Activated T-helper 1 cell treated with anti-CD3 and anti-CD28 coated beads, Interleukin-12 subunit alpha, Interleukin-12 subunit beta, Interleukin-2, Interleukin-4 antibody, amounts not matched to agents 30 ng/mL and 10 ng/mL and 1 ng/mL, durations not matched to agents 14 hours and 24 hours and 36 hours (primary cell): ENCODE data around the gene IDH3G. TPM values are rescaled to one million over a fixed set of nuclear protein-coding genes. Genes with fewer than 3 reads are reported as not detected.
"Not testable (repeated sequence)": the region's sequence is repeated elsewhere in the genome, so short reads cannot be mapped to it uniquely, and the experiment has no call there.

ENCODE experiments used
- DNase-seq: peaks from one replicate; pipeline ENCODE4 v3.0.0; 2021; ENCODE audit warnings: low spot score
- H3K27ac Mint-ChIP-seq: one replicate; pipeline ENCODE4 v1.8.0; 2021; ENCODE audit warnings: mild to moderate bottlenecking, mixed read lengths
- H3K27me3 Mint-ChIP-seq: one replicate; pipeline ENCODE4 v1.8.0; 2022; ENCODE audit warnings: mild to moderate bottlenecking, moderate library complexity, mixed read lengths; ENCODE audit not compliant: insufficient read depth
- H3K36me3 Mint-ChIP-seq: one replicate; pipeline ENCODE4 v1.8.0; 2021; ENCODE audit warnings: low read depth, mixed read lengths
- H3K4me1 Mint-ChIP-seq: one replicate; pipeline ENCODE4 v1.8.0; 2021; ENCODE audit warnings: low read depth, mixed read lengths
- H3K4me3 Mint-ChIP-seq: one replicate; pipeline ENCODE4 v1.8.0; 2021; ENCODE audit warnings: mild to moderate bottlenecking, moderate library complexity, mixed read lengths
- H3K9me3 Mint-ChIP-seq: one replicate; pipeline ENCODE4 v1.8.0; 2021; ENCODE audit warnings: mixed read lengths
- intact Hi-C: fragments of 100-400 bp; cut with micrococcal nuclease; formaldehyde crosslinking; loops from one replicate; pipeline ENCODE4 v1.15.1; 2024
- total RNA-seq: library from RNA; stranded (reverse); gene quantifications from 2 replicates; pipeline ENCODE4 v1.2.3, GENCODE V29; 2022

The IDH3G gene
- total RNA-seq, 1 donor from 2014 or later: 68.4 TPM

- H3K36me3 Mint-ChIP-seq: no peaks in the 10 kb centered on the region
- H3K4me3 Mint-ChIP-seq: no peak overlapping the region
- DNase-seq: no peak
- intact Hi-C loops: loop anchor here (5.0 kb wide), 1 partner anchor 164 kb away; the partner anchor contains the start of gene ARHGAP4
- H3K9me3 Mint-ChIP-seq: no peaks in the 10 kb centered on the region
- no peak overlapping the region for H3K27ac Mint-ChIP-seq
- H3K27me3 Mint-ChIP-seq: peaks cover 5% of the 10 kb centered on the region
- H3K4me1 Mint-ChIP-seq: peaks cover 5% of the 10 kb centered on the region
Observed at GRCh38 chrX:153763298-153763932, 30.8 kb downstream of the IDH3G start.

- Mint-ChIP-seq H3K27ac (no peak overlapping the region), H3K4me3 (no peak overlapping the region), H3K36me3 (no peaks in the 10 kb centered on the region), H3K27me3 (peaks cover 6% of the 10 kb centered on the region), H3K9me3 (no peaks in the 10 kb centered on the region), H3K4me1 (peaks cover 5% of the 10 kb centered on the region)
- no peak for DNase-seq
- intact Hi-C loops: loop anchor here (5.0 kb wide), 1 partner anchor 165 kb away; the partner anchor contains the start of gene ARHGAP4
Observed at GRCh38 chrX:153762626-153763173, 31.5 kb downstream of the IDH3G start.

GRCh38 chrX:153761863-153762262, 32.3 kb downstream of the IDH3G start:
- DNase-seq: no peak
- H3K36me3 Mint-ChIP-seq: no peaks in the 10 kb centered on the region
- no peaks in the 10 kb centered on the region for H3K9me3 Mint-ChIP-seq
- peaks cover 7% of the 10 kb centered on the region for H3K27me3 Mint-ChIP-seq
- no peak overlapping the region for H3K27ac Mint-ChIP-seq
- H3K4me3 Mint-ChIP-seq: no peak overlapping the region
- peaks cover 5% of the 10 kb centered on the region for H3K4me1 Mint-ChIP-seq
- intact Hi-C loops: loop anchor here (5.0 kb wide), 1 partner anchor 165 kb away; the partner anchor contains the start of gene ARHGAP4

- DNase-seq: no peak
- intact Hi-C loops: no loop called here
- Mint-ChIP-seq H3K9me3 (no peaks in the 10 kb centered on the region), H3K36me3 (no peaks in the 10 kb centered on the region), H3K4me3 (no peak overlapping the region), H3K27me3 (peaks cover 6% of the 10 kb centered on the region), H3K4me1 (no peaks in the 10 kb centered on the region), H3K27ac (no peak overlapping the region)
Observed at GRCh38 chrX:153755136-153755535, 39.0 kb downstream of the IDH3G start.

- Mint-ChIP-seq H3K27ac (no peak overlapping the region), H3K9me3 (no peaks in the 10 kb centered on the region), H3K36me3 (no peaks in the 10 kb centered on the region), H3K4me1 (no peaks in the 10 kb centered on the region), H3K4me3 (no peak overlapping the region), H3K27me3 (peaks cover 8% of the 10 kb centered on the region)
- no peak for DNase-seq
- intact Hi-C loops: no loop called here
Observed at GRCh38 chrX:153750127-153750774, 43.9 kb downstream of the IDH3G start.

DNA sequence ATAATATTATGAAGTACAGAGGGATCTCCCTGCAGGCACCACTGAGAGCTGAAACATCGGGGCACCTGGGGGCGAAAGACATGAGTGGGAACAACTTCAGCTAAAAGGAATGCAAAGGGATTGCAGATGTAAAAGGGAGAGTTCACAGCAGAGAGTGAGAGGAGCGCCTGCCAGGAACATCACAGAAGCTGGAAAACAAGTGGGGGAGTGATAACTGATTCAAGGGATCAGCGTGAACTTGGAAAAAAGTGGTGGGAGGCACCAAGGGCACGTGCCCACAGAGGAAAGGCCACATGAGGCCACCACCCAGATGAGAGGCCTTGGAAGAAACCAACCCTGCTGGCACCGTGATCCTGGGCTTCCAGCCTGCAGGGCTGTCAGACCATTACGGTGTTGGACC, 45.2 kb downstream of the IDH3G start:
- H3K4me3 Mint-ChIP-seq, H3K9me3 Mint-ChIP-seq, intact Hi-C loops, H3K27ac Mint-ChIP-seq, DNase-seq, H3K36me3 Mint-ChIP-seq, H3K4me1 Mint-ChIP-seq: not testable (repeated sequence)
- peaks cover 12% of the 10 kb centered on the region for H3K27me3 Mint-ChIP-seq

GRCh38 chrX:153746991-153747390, 47.2 kb downstream of the IDH3G start:
- intact Hi-C loops, H3K9me3 Mint-ChIP-seq, H3K36me3 Mint-ChIP-seq, DNase-seq, H3K27ac Mint-ChIP-seq, H3K4me3 Mint-ChIP-seq, H3K4me1 Mint-ChIP-seq: not testable (repeated sequence)
- peaks cover 12% of the 10 kb centered on the region for H3K27me3 Mint-ChIP-seq

DNA sequence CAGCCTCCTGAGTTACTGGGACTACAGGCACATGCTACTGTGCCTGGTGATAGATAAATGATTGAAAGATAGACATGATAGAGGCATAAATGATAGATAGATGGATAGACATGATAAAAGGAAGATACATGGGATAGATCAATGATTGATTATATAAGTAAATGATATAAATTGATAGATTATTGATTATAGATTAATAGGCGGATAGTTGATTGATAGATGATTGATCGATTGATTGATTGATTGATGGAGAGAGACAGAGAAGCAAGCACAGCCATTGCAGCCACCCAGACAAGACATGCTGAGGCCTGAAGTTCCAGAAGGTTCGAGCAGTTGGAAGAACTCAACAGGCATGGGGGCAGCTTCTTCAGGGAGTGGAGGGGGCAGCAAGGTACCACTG, 47.8 kb downstream of the IDH3G start:
- Mint-ChIP-seq H3K27ac (no peak overlapping the region), H3K36me3 (no peaks in the 10 kb centered on the region), H3K4me3 (no peak overlapping the region), H3K27me3 (peaks cover 12% of the 10 kb centered on the region), H3K4me1 (peaks cover under 1% of the 10 kb centered on the region), H3K9me3 (no peaks in the 10 kb centered on the region)
- intact Hi-C loops: no loop called here
- DNase-seq: no peak

DNA sequence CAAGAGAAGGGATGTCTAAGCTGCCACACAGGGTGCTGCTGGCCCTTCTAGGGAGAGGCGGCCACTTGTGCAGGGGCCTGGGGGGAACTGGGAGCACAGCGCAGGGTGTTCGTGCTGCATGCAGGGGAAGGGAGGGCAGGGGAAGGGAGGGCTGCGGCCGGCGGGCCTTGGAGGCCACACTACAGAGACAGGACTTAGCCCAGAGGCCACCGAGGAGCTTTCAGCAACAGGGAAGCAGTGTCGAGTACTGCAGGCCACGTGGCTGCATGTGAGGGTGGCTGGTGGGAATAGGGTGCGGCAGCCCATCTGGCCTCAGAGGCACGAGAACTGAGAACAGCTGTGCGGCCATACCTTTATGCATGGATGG, 49.1 kb downstream of the IDH3G start:
- H3K9me3 Mint-ChIP-seq, DNase-seq, H3K4me3 Mint-ChIP-seq, H3K27ac Mint-ChIP-seq, intact Hi-C loops, H3K27me3 Mint-ChIP-seq, H3K36me3 Mint-ChIP-seq: not testable (repeated sequence)
- peaks cover 11% of the 10 kb centered on the region for H3K4me1 Mint-ChIP-seq

DNA sequence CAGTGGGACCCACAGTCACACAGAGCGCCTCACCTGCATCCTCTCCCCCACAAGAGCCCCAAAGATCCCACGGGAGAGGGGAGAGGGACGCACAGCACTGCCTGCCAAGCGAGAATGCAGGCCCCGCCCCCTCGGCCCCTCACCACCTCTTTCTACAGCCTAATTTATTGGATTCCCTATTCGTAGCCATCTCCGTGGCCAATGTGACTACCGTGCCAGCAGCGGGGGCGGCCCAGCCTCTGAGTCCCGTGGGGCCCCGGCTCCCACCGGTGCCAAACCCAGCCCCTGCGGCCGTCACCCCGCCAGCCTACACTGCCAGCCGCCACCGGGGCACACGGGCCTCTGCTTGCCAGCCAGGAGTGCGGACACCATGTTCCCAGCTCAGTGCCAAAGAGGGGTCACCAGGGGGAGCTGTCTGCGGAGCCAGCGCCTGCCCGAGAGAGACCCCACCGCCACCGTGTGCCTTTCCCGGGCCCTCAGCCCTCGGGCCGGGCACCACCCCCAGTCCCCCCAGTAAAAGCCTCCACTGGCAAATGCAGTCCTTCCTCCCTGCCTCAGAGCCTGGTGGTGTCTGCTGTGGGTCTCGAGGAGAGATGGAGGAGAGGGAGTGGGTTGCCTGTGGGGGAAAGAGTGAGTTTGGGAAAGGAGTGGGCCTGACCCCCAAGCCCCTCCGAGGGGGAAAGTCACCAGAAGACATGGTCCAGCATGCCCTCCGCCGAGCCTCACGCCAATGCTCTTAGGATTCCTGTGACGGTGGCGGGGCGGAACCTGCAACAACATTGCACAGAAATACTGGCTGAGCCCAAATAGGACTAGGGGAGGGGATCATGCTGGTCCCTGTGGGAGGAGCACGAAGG, 49.7 kb downstream of the IDH3G start:
- H3K4me3 Mint-ChIP-seq: no peak overlapping the region
- no peak for DNase-seq
- intact Hi-C loops: no loop called here
- H3K4me1 Mint-ChIP-seq: peaks cover 11% of the 10 kb centered on the region
- no peaks in the 10 kb centered on the region for H3K9me3 Mint-ChIP-seq
- H3K36me3 Mint-ChIP-seq: peaks cover 4% of the 10 kb centered on the region
- H3K27ac Mint-ChIP-seq: no peak overlapping the region
- peaks cover 7% of the 10 kb centered on the region for H3K27me3 Mint-ChIP-seq

GRCh38 chrX:153743468-153744209, 50.5 kb downstream of the IDH3G start:
- H3K9me3 Mint-ChIP-seq, H3K27ac Mint-ChIP-seq, H3K27me3 Mint-ChIP-seq, intact Hi-C loops, H3K36me3 Mint-ChIP-seq, H3K4me3 Mint-ChIP-seq, DNase-seq: not testable (repeated sequence)
- peaks cover 11% of the 10 kb centered on the region for H3K4me1 Mint-ChIP-seq

- H3K36me3 Mint-ChIP-seq, H3K27ac Mint-ChIP-seq, intact Hi-C loops, DNase-seq, H3K27me3 Mint-ChIP-seq, H3K4me3 Mint-ChIP-seq, H3K9me3 Mint-ChIP-seq: not testable (repeated sequence)
- H3K4me1 Mint-ChIP-seq: peaks cover 11% of the 10 kb centered on the region
Observed at GRCh38 chrX:153742796-153743467, 51.2 kb downstream of the IDH3G start.
